Right lobe of liver (tissue), 4 donors: ENCODE results near the gene DNAH10.

Source experiments
- CTCF ChIP-seq, 4 donors: fragments of 200-600 bp in 3 of 4; fragments of 450-650 bp in 1 of 4; IDR thresholded peaks; one replicate each; pipeline versions ENCODE4 v1.5.1 to v1.8.0; 2016 to 2022; ENCODE audit warnings: antibody characterized with exemption in 4 of 4, mild to moderate bottlenecking in 2 of 4
- POLR2A ChIP-seq: fragments of 450-650 bp; IDR thresholded peaks from one replicate; pipeline ENCODE4 v1.6.1; 2017; ENCODE audit warnings: antibody characterized with exemption, mild to moderate bottlenecking
- donor health status: DM: no; HTN: no; CAD: no.
- donor health status: DM: no; HTN: no; CAD: no.
- donor health status: DM: no; HTN: yes; CAD: no.

GRCh38 chr12:123934016-123934620 is 172.0 kb downstream of the DNAH10 start:
- TF ChIP-seq CTCF (IDR thresholded peaks at IDR 0.05), result no peak
- no peak for TF ChIP-seq POLR2A
